ENCODE results near the gene LYSMD3.

DNA sequence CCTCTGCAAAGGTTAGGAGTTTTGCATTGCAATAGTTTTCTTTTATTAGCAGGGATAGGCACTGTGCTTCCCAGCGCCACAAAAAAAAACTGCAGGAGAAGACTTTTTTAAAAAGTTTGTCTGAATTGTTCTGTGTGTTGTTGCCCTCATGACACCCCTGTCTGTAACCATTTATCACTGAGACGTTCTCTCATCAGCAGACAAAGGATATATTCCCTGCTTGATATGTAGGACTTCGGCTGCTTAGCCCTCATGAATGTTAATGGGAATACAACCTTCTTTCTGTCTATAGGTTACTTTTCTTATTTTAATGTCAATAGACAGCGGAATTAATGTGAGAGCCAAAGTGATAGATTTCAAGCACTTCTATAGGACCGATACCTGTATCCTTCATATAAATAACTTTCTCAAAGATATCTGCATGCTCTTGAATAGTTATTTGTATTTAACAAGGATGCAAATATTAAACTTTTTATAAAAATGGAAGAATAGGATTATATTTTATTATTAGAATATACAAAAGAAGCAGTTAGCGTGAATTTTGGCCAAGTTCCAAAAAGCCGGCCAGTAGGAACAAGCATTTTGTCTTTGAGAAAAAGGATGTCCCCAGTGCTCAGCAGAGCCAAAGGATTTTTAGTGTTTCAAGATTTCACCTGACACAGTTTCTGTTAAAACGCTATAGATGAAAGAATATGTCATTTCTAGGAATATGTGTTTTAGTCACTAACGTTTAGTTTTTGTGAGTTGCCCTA, 1.5 kb upstream of the LYSMD3 start:
- TF ChIP-seq, protein P1, sequence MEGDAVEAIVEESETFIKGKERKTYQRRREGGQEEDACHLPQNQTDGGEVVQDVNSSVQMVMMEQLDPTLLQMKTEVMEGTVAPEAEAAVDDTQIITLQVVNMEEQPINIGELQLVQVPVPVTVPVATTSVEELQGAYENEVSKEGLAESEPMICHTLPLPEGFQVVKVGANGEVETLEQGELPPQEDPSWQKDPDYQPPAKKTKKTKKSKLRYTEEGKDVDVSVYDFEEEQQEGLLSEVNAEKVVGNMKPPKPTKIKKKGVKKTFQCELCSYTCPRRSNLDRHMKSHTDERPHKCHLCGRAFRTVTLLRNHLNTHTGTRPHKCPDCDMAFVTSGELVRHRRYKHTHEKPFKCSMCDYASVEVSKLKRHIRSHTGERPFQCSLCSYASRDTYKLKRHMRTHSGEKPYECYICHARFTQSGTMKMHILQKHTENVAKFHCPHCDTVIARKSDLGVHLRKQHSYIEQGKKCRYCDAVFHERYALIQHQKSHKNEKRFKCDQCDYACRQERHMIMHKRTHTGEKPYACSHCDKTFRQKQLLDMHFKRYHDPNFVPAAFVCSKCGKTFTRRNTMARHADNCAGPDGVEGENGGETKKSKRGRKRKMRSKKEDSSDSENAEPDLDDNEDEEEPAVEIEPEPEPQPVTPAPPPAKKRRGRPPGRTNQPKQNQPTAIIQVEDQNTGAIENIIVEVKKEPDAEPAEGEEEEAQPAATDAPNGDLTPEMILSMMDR (IDR thresholded peaks at IDR 0.05): no peak
- TF ChIP-seq ZFX (IDR thresholded peaks at IDR 0.05; ENCODE audit: borderline replicate concordance): no peak
